ENCODE data around the gene INPP4B. TPM values are rescaled to one million over a fixed set of nuclear protein-coding genes. Genes with fewer than 3 reads are reported as not detected.

The INPP4B gene
- total RNA-seq, 1 experiment from 2014 or later = 17.6 TPM

GRCh38 chr4:142088906-142089305 is 757.2 kb downstream of the INPP4B start:
- intact Hi-C loops (cut with micrococcal nuclease) = no loop called here
- peaks cover 37% of the 10 kb centered on the region for H3K4me1 Mint-ChIP-seq (ENCODE audit: insufficient read depth, unreplicated experiment)
- no peak overlapping the region for H3K4me3 Mint-ChIP-seq (ENCODE audit: unreplicated experiment)
- ChIA-PET CTCF (interaction anchor here (0.6 kb wide), 1 partner anchor 13 kb away, joined by 4 read pairs; no protein-coding TSS in a partner anchor), POLR2A (no interaction called here)
- TF ChIP-seq CTCF (IDR thresholded peaks at IDR 0.05; ENCODE audit: unreplicated experiment) = no peak
- peak overlapping the region; percentile 97 for H3K27ac Mint-ChIP-seq (ENCODE audit: low read depth, unreplicated experiment)
- H3K36me3 Mint-ChIP-seq (ENCODE audit: insufficient read depth, unreplicated experiment) = no peaks in the 10 kb centered on the region
- no TSS peak for BruUV-seq (replicated peaks)
- H3K27me3 Mint-ChIP-seq (ENCODE audit: insufficient read depth, unreplicated experiment) = no peaks in the 10 kb centered on the region
- no peaks in the 10 kb centered on the region for H3K9me3 Mint-ChIP-seq (ENCODE audit: unreplicated experiment)
- no peak for DNase-seq (ENCODE audit: unreplicated experiment)

- DNase-seq (ENCODE audit: unreplicated experiment) = no peak
- BruUV-seq (replicated peaks) = no TSS peak
- H3K9me3 Mint-ChIP-seq (ENCODE audit: unreplicated experiment) = no peaks in the 10 kb centered on the region
- ChIA-PET CTCF (interaction anchor here (0.6 to 1.1 kb wide), 3 partner anchors 171 to 927 kb away, joined by 3 to 4 read pairs (median 3); partner anchors contain the start of gene IL15), POLR2A (interaction anchor here (1.8 kb wide), 1 partner anchor 10 kb away, joined by 5 read pairs; no protein-coding TSS in a partner anchor)
- H3K4me1 Mint-ChIP-seq (ENCODE audit: insufficient read depth, unreplicated experiment) = peaks cover 23% of the 10 kb centered on the region
- no peak for TF ChIP-seq CTCF (IDR thresholded peaks at IDR 0.05; ENCODE audit: unreplicated experiment)
- no peak overlapping the region for H3K4me3 Mint-ChIP-seq (ENCODE audit: unreplicated experiment)
- peak overlapping the region; percentile 5 for H3K27ac Mint-ChIP-seq (ENCODE audit: low read depth, unreplicated experiment)
- H3K27me3 Mint-ChIP-seq (ENCODE audit: insufficient read depth, unreplicated experiment) = no peaks in the 10 kb centered on the region
- no peaks in the 10 kb centered on the region for H3K36me3 Mint-ChIP-seq (ENCODE audit: insufficient read depth, unreplicated experiment)
- intact Hi-C loops (cut with micrococcal nuclease) = no loop called here
These were observed 760.4 kb downstream of the INPP4B start for GRCh38 chr4:142085513-142086292.

GRCh38 chr4:142083264-142083663 is 762.8 kb downstream of the INPP4B start:
- ChIA-PET POLR2A (no interaction called here), CTCF (no interaction called here)
- H3K27me3 Mint-ChIP-seq (ENCODE audit: insufficient read depth, unreplicated experiment) = no peaks in the 10 kb centered on the region
- no peak overlapping the region for H3K4me3 Mint-ChIP-seq (ENCODE audit: unreplicated experiment)
- H3K36me3 Mint-ChIP-seq (ENCODE audit: insufficient read depth, unreplicated experiment) = no peaks in the 10 kb centered on the region
- no peaks in the 10 kb centered on the region for H3K9me3 Mint-ChIP-seq (ENCODE audit: unreplicated experiment)
- no peak for TF ChIP-seq CTCF (IDR thresholded peaks at IDR 0.05; ENCODE audit: unreplicated experiment)
- BruUV-seq (replicated peaks) = no TSS peak
- peaks cover 16% of the 10 kb centered on the region for H3K4me1 Mint-ChIP-seq (ENCODE audit: insufficient read depth, unreplicated experiment)
- no peak for DNase-seq (ENCODE audit: unreplicated experiment)
- intact Hi-C loops (cut with micrococcal nuclease) = no loop called here
- H3K27ac Mint-ChIP-seq (ENCODE audit: low read depth, unreplicated experiment) = no peak overlapping the region

GRCh38 chr4:142081025-142081424 is 765.1 kb downstream of the INPP4B start:
- H3K9me3 Mint-ChIP-seq (ENCODE audit: unreplicated experiment) = no peaks in the 10 kb centered on the region
- ChIA-PET CTCF (interaction anchor here (0.5 kb wide), 1 partner anchor 734 kb away, joined by 3 read pairs; no protein-coding TSS in a partner anchor), POLR2A (no interaction called here)
- no TSS peak for BruUV-seq (replicated peaks)
- intact Hi-C loops (cut with micrococcal nuclease) = no loop called here
- H3K27me3 Mint-ChIP-seq (ENCODE audit: insufficient read depth, unreplicated experiment) = no peaks in the 10 kb centered on the region
- no peak overlapping the region for H3K4me3 Mint-ChIP-seq (ENCODE audit: unreplicated experiment)
- H3K27ac Mint-ChIP-seq (ENCODE audit: low read depth, unreplicated experiment) = peak overlapping the region; percentile 42
- TF ChIP-seq CTCF (IDR thresholded peaks at IDR 0.05; ENCODE audit: unreplicated experiment) = no peak
- DNase-seq (ENCODE audit: unreplicated experiment) = no peak
- peaks cover 10% of the 10 kb centered on the region for H3K4me1 Mint-ChIP-seq (ENCODE audit: insufficient read depth, unreplicated experiment)
- no peaks in the 10 kb centered on the region for H3K36me3 Mint-ChIP-seq (ENCODE audit: insufficient read depth, unreplicated experiment)
